Muscle of arm (tissue), 12 donors: ENCODE results near the gene TUBD1. TPM values are rescaled to one million over a fixed set of nuclear protein-coding genes. Genes with fewer than 3 reads are reported as not detected.

ENCODE experiments used
- DNase-seq: peaks from one replicate; pipeline ENCODE4 v3.0.0-alpha.2; 2013
- polyA plus RNA-seq, 12 donors: library from polyadenylated mRNA; unstranded; fragments of 120-200 nt; gene quantifications; one replicate each; pipeline ENCODE4 v1.2.1, GENCODE V29; 2013; ENCODE audit not compliant: insufficient read length in 12 of 12

Gene TUBD1
- polyA plus RNA-seq, 12 donors, result 7.7 to 16.4 (median 10.9) TPM; not detected in 1

GRCh38 chr17:59826706-59827453 lies 65.9 kb downstream of the TUBD1 start:
- DNase-seq, result no peak

GRCh38 chr17:59825533-59826322 lies 67.0 kb downstream of the TUBD1 start:
- DNase-seq, result no peak

- DNase-seq, result no peak
Observed at GRCh38 chr17:59815965-59816364, 76.8 kb downstream of the TUBD1 start.

- no peak for DNase-seq
Observed at GRCh38 chr17:59814685-59815084, 78.1 kb downstream of the TUBD1 start.

- DNase-seq, result no peak
Observed at GRCh38 chr17:59814276-59814675, 78.5 kb downstream of the TUBD1 start.

GRCh38 chr17:59812139-59812538 lies 80.6 kb downstream of the TUBD1 start:
- DNase-seq, result no peak

- DNase-seq, result no peak
Observed at GRCh38 chr17:59811209-59811608, 81.5 kb downstream of the TUBD1 start.

- no peak for DNase-seq
Observed at GRCh38 chr17:59810894-59811153, 81.9 kb downstream of the TUBD1 start.

Other genes with a start within 250 kb of the TUBD1 start
- 10 to 100 TPM in 11 of 12 donors, not detected in 1; 13.4 to 19.2 (median 15.9) TPM for gene PTRH2, start 185.5 kb downstream of the TUBD1 start, polyA plus RNA-seq
- 100 to 1,000 TPM in 1 of 12 donors, 10 to 100 TPM in 10, not detected in 1; 39.6 to 123 (median 50.4) TPM for gene VMP1, start 185.3 kb downstream of the TUBD1 start, polyA plus RNA-seq
- 10 to 100 TPM in 11 of 12 donors, not detected in 1; 32.1 to 49.4 (median 41.5) TPM for gene RPS6KB1, start 178 bp upstream of the TUBD1 start, polyA plus RNA-seq
- gene RNFT1, start 71.8 kb upstream of the TUBD1 start, polyA plus RNA-seq, result 10 to 100 TPM in 11 of 12 donors, not detected in 1; 13.6 to 24.1 (median 18.5) TPM
- 10 to 100 TPM in 11 of 12 donors, not detected in 1; 15.4 to 20.8 (median 18.4) TPM for gene HEATR6, start 186.0 kb upstream of the TUBD1 start, polyA plus RNA-seq